ENCODE results near the gene NDUFV3.
"Not testable (repeated sequence)": the region's sequence is repeated elsewhere in the genome, so short reads cannot be mapped to it uniquely, and the experiment has no call there.

Gene NDUFV3

GRCh38 chr21:42937034-42937940, 44.2 kb downstream of the NDUFV3 start:
- DNase-seq: not testable (repeated sequence)

- DNase-seq: no peak
These were observed 45.0 kb downstream of the NDUFV3 start for GRCh38 chr21:42937960-42938605.

- not testable (repeated sequence) for DNase-seq
These were observed 45.5 kb downstream of the NDUFV3 start for GRCh38 chr21:42938606-42938995.

GRCh38 chr21:42939582-42940413, 46.7 kb downstream of the NDUFV3 start:
- no peak for DNase-seq

- DNase-seq: no peak
These were observed 48.6 kb downstream of the NDUFV3 start for GRCh38 chr21:42941696-42942085.

GRCh38 chr21:42942244-42942643, 49.1 kb downstream of the NDUFV3 start:
- no peak for DNase-seq

GRCh38 chr21:42949094-42949755, 56.1 kb downstream of the NDUFV3 start:
- DNase-seq: not testable (repeated sequence)

GRCh38 chr21:42951193-42951592, 58.1 kb downstream of the NDUFV3 start:
- not testable (repeated sequence) for DNase-seq

- no peak for DNase-seq
These were observed 63.9 kb downstream of the NDUFV3 start for GRCh38 chr21:42956824-42957630.

GRCh38 chr21:42958122-42958521, 65.0 kb downstream of the NDUFV3 start:
- DNase-seq: not testable (repeated sequence)

- no peak for DNase-seq
These were observed 66.6 kb downstream of the NDUFV3 start for GRCh38 chr21:42959728-42960127.

- DNase-seq: no peak
These were observed 69.4 kb downstream of the NDUFV3 start for GRCh38 chr21:42962380-42963007.
